Measurements from ENCODE around the gene EFNB2. TPM values are rescaled to one million over a fixed set of nuclear protein-coding genes. Genes with fewer than 3 reads are reported as not detected.

Gene EFNB2
- total RNA-seq, 1 donor from 2014 or later: 77.6 TPM

- no peak for DNase-seq (ENCODE audit: low read depth, low spot score)
Measured at GRCh38 chr13:106487129-106487528, 48.3 kb downstream of the EFNB2 start.

GRCh38 chr13:106486287-106486686 is 49.2 kb downstream of the EFNB2 start:
- DNase-seq (ENCODE audit: low read depth, low spot score): no peak

DNA sequence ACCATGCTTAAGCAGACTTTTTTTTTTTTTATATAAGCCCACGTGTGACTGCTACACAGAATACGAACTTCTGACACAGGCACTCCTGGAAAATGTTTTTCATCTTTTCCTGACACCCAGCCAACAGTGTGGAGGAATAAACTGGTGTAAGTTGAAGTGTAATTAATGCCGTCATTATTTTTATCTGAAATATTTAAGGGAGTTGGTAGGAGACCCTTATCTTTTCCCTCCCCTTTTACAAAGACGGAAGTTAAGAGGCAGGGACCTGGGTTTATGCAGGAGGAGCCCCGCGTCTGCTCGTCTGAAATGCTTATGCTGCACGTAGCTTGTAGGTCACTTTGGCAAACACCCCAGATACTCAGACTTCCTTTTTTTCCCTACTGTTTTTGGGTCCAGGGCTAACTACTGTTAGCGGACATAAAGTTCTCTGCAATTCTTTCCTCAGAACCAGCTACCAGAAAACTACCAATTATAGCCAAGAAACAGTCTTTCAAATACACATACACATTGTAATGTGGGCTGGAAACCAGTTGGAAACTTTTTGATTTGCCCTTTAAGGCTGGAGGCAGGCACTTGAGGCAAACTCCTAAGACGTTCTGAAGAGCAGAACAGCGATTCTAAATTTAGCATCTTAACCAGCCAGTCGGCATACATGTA is 50.8 kb downstream of the EFNB2 start:
- DNase-seq (ENCODE audit: low read depth, low spot score): no peak

- DNase-seq (ENCODE audit: low read depth, low spot score): no peak
Measured at GRCh38 chr13:106484084-106484483, 51.4 kb downstream of the EFNB2 start.

GRCh38 chr13:106481919-106482318 is 53.5 kb downstream of the EFNB2 start:
- DNase-seq (ENCODE audit: low read depth, low spot score): no peak

- peak; percentile 27 for DNase-seq (ENCODE audit: low read depth, low spot score)
Measured at GRCh38 chr13:106480351-106480910, 55.0 kb downstream of the EFNB2 start.

- no peak for DNase-seq (ENCODE audit: low read depth, low spot score)
Measured at GRCh38 chr13:106479929-106480328, 55.5 kb downstream of the EFNB2 start.

GRCh38 chr13:106478116-106478515 is 57.3 kb downstream of the EFNB2 start:
- DNase-seq (ENCODE audit: low read depth, low spot score): no peak

- no peak for DNase-seq (ENCODE audit: low read depth, low spot score)
Measured at GRCh38 chr13:106477303-106477702, 58.2 kb downstream of the EFNB2 start.

DNA sequence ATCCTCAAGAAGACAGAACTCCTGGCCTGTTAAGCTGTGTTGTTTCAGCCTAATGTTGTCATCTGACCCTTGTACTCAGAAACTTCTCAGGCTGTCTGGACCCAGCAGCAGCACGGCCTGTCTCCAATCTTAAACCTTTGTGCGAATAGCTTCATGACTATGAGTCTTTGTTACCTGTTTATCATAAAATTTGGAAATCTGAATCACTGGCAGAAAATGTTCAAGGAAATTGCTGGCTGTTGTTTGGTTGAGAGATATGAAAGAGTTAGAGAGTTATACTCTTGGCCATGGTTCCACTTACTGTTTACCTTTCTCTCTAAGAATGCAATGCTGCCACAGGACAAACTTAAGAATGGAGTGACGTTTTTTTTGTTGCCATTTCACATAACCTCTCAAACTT is 59.6 kb downstream of the EFNB2 start:
- DNase-seq (ENCODE audit: low read depth, low spot score): no peak

GRCh38 chr13:106474912-106475311 is 60.5 kb downstream of the EFNB2 start:
- DNase-seq (ENCODE audit: low read depth, low spot score): no peak

DNA sequence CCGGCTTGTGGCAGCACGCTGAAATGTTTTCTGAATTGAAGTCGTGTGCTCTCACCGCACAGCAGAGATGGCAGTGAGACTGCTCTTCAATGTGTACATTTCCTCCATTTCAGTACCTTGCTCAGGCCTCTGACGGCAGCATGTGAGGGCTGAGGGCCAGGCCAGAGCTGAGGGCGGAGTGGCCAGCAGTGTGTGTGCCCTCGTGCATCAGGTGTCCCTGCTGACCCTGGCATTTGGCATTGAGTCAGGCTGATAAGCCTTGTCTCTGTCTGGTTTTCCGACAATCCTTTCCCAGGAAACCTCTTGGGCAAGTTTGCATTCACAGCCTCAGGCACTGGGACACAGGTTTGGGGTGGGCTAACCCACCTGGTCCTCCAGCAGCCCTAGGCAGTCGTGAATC is 62.3 kb downstream of the EFNB2 start:
- no peak for DNase-seq (ENCODE audit: low read depth, low spot score)

DNA sequence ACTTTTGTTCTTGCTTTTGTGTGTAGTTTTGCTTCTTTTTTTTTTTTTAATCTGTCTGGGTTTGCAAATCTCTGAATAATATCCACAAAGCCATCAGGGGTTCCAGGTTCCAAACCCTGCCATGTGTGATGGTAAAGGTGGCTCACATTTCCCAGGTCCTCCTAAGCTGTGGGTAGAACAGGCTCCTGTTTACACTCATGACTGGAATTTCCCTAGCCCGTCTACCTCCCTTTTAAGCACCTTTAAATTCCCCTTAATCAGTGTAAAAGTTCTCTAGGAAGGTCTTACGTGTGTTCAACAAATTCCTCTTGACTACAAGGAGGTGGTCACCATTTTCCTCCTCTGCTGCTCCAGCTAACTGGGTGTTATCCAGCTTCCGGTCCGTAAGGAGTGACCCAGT is 62.8 kb downstream of the EFNB2 start:
- no peak for DNase-seq (ENCODE audit: low read depth, low spot score)

- DNase-seq (ENCODE audit: low read depth, low spot score): peak; percentile 33
Measured at GRCh38 chr13:106471957-106472543, 63.4 kb downstream of the EFNB2 start.

DNA sequence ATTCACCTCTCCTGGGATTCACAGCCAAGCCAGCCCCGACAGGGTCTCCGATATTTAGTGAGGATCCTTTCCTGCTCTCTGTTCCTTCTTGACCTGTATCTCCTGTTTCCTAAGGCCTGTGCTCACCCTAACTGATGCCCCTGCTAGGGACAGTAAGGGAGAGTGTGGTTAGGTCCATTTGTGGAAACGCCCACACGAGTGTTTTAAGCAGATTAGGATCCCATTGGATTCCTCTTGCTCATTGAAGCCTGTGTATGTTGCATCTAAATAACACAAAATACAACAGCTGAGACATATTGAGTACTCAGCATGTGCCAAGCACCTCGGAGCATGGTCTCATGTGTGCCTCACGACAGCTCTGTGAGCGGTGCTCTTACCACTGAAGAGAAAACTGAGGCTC is 64.9 kb downstream of the EFNB2 start:
- DNase-seq (ENCODE audit: low read depth, low spot score): no peak

DNA sequence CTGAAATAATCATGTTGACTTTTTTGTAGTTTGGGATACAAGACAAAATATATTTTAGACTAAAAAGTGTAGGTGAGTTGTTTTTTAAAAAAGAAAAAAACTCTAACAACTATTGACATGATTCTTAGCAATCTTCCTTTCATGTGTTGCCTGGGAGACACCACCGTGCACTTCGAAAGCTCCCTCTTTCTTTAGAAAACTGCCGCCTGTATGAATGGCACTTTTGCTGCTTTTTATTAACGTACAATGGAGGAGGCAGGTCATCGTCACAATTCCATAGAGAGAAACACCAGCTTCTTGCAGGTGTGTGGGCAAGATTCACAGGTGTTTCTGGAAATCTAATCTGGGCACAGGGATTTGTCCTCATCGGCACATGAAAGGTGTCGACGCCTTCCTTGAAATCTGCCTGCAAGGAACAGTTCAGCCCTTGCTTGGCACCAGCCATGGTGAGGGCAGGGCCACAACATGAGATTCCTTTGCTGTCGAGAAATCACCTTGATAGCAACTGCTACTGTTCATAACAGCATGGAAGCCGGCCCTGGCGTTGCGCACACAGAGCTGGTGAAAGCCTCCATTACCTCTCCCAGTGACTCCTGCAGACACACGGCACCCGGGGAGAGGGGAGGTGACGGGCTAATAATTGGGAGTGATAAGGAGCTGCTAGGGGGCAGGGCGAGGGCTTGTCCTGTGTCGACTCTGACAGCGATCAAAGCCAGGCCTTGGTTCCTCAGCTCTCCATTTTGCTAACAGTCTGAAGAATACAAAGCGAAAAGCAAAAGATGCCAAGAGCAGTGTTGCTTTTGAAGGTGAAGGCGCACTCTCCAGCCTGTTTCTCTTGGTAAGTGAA is 66.5 kb downstream of the EFNB2 start:
- DNase-seq (ENCODE audit: low read depth, low spot score): no peak

DNA sequence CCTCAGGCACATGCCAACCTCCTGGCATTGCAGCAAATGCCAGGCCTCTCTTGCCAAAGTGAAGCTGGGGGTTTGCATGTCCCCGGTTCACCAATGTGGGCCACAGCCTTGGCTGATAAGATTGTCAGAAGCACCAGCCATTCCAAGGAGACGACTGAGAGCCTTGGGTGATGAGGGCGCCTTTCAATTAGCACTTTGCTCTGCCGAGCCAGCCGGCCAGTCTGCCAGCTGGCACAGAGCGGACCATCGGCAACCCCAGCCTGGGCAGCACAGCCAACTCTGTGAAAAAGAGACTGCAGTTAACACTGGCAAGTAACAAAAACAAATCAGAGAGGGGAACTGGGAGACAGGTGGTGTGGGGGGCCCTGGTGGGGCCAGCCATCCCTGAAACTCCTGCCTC is 67.3 kb downstream of the EFNB2 start:
- no peak for DNase-seq (ENCODE audit: low read depth, low spot score)

DNA sequence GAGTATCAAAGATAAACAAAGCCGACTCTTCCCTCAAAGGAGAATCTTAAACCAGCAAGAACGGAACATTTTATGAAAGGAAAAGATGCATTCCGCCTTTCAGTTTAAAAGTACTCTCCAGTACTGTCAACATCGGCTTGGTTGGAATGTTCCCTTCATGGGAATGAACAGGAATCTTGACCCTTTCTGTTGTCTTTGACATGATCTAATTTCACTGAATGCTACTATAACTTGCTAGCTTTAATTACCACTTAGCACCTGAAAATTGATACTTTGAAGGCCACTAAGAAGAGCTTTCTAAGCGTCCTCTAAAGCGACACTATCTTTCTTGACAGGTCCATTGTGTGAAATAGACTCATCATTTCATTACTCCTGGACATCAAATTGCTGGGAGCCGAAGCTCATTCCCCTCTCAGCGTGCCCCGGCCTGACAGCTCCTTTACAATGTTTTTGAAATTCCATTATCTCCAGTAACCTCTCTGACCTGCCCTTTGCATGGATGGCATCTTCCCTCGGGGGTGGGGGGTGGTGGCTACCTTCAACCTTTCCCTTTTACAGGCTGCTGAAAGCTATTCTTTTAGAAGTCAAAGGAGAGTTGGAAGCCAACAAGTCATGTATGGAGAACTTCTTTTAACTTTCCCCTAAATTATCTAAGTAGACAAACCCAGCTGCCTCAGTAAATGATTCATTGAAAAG is 67.9 kb downstream of the EFNB2 start:
- DNase-seq (ENCODE audit: low read depth, low spot score): no peak

- DNase-seq (ENCODE audit: low read depth, low spot score): no peak
Measured at GRCh38 chr13:106466691-106467426, 68.6 kb downstream of the EFNB2 start.

DNA sequence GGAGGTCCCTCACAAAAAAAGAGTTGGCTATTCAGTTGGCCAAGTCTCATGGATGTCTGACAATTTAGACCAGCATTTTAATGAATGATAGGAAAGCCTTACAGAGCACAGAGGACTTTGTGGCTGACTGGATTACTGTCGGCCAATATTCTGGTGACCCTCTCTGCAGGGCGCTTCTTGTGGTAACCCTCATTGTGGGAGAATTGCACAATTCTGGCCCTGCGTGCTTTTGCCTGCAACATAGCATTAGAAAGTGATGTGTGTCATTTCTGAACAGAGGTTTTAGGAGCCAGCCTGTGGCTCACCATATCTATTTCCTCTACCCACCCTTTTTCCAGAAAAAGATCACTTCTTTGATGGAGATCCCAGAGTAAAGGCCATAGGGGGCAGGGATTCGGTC is 71.4 kb downstream of the EFNB2 start:
- DNase-seq (ENCODE audit: low read depth, low spot score): no peak

- DNase-seq (ENCODE audit: low read depth, low spot score): no peak
Measured at GRCh38 chr13:106462710-106463109, 72.8 kb downstream of the EFNB2 start.
